K562 (cell line): ENCODE results near the gene ABR. TPM values are rescaled to one million over a fixed set of nuclear protein-coding genes. Genes with fewer than 3 reads are reported as not detected.

Experiments used
- ATAC-seq: fragments of 200-7000 bp; cut with Tn5 transposase; 3 replicates; pipeline ENCODE4 v1.9.1; 2020; ENCODE audit warnings: moderate library complexity
- BruUV-seq: library from RNA; stranded (reverse); fragments of 400-500 nt; replicated peaks from 2 replicates; lab custom pipeline; 2021; lab: Mats Ljungman, UMichigan
- CTCF ChIA-PET: fragments of 300-600 bp; formaldehyde crosslinking; extraction: SDS; loops from one replicate; lab custom pipeline; 2021; ENCODE audit warnings: low intra/inter-chr PET ratio; lab: Yijun Ruan, JAX
- POLR2A ChIA-PET: fragments of 300-600, 350-650 bp; sonication (Branson Sonifier 250); formaldehyde crosslinking; extraction: SDS; loops from one replicate; lab custom pipeline; 2021; ENCODE audit warnings: antibody characterized with exemption, inconsistent platforms; lab: Yijun Ruan, JAX
- DNase-seq, 4 experiments: peaks; one replicate each; pipeline versions ENCODE4 v3.0.0 to v3.0.0-alpha.2; 2011 to 2018; ENCODE audit warnings: low spot score in 3 of 4, mixed read lengths in 3 of 4; ENCODE audit errors: extremely low read depth in 1 of 4
- FAIRE-seq: peaks from 2 replicates; lab custom pipeline; 2011; peaks lifted over from hg19 to GRCh38; lab: Jason Lieb, UNC
- H2AFZ ChIP-seq: 2 replicates; pipeline ENCODE4 v1.6.0; 2011; ENCODE audit warnings: low read depth, low read length, control low read depth, inconsistent platforms
- H3K27ac ChIP-seq: fragments of 200-600 bp; 3 replicates; pipeline ENCODE4 v1.8.0; 2011; ENCODE audit warnings: low read depth, mild to moderate bottlenecking, control low read depth, inconsistent platforms, low read length, moderate library complexity, mixed read lengths; ENCODE audit errors: extremely low read depth
- H3K27me3 ChIP-seq, 2 experiments: fragments of 300-600 bp in 1 of 2; 2 replicates in 1 of 2; 3 replicates in 1 of 2; pipeline versions ENCODE4 v1.6.0 to v1.8.0; 2011; ENCODE audit warnings: inconsistent platforms in 2 of 2, low read length in 2 of 2, mild to moderate bottlenecking in 1 of 2, mixed read lengths in 1 of 2, moderate library complexity in 1 of 2; ENCODE audit not compliant: control insufficient read depth in 2 of 2, insufficient read depth in 2 of 2
- H3K36me3 ChIP-seq: fragments of 300-600 bp; 3 replicates; pipeline ENCODE4 v1.8.0; 2011; ENCODE audit warnings: mild to moderate bottlenecking, low read length, inconsistent platforms; ENCODE audit not compliant: control insufficient read depth, insufficient read depth
- H3K4me1 ChIP-seq, 2 experiments: fragments of 200-600 bp in 1 of 2; replicated peaks in 1 of 2; 2 replicates in 1 of 2; 3 replicates in 1 of 2; pipeline versions ENCODE4 v1.5.1 to v1.8.0; 2011; ENCODE audit warnings: inconsistent platforms in 2 of 2, low read length in 2 of 2, mild to moderate bottlenecking in 1 of 2, mixed read lengths in 1 of 2, moderate library complexity in 1 of 2; ENCODE audit not compliant: control insufficient read depth in 2 of 2, insufficient read depth in 2 of 2
- H3K4me2 ChIP-seq: 2 replicates; pipeline ENCODE4 v1.6.1; 2011; ENCODE audit warnings: low read length, control low read depth, inconsistent platforms, mixed read lengths; ENCODE audit not compliant: insufficient read depth
- H3K4me3 ChIP-seq: fragments of 200-600 bp; sonication (generic), shearing (Covaris generic); 2 replicates; pipeline ENCODE4 v1.5.1; 2016; ENCODE audit warnings: control low read depth, inconsistent platforms
- H3K79me2 ChIP-seq: fragments of 200-600 bp; 3 replicates; pipeline ENCODE4 v1.8.0; 2011; ENCODE audit warnings: low read length, inconsistent platforms; ENCODE audit not compliant: control insufficient read depth, insufficient read depth
- H3K9ac ChIP-seq, 2 experiments: 2 replicates each; pipeline versions ENCODE4 v1.6.0 to v1.6.1; 2011; ENCODE audit warnings: low read depth in 2 of 2, low read length in 2 of 2, control low read depth in 1 of 2, inconsistent platforms in 1 of 2, mild to moderate bottlenecking in 1 of 2, mixed read lengths in 1 of 2; ENCODE audit not compliant: insufficient read depth in 1 of 2
- H3K9me1 ChIP-seq: one replicate; pipeline ENCODE4 v1.6.0; 2011; ENCODE audit warnings: inconsistent platforms, mild to moderate bottlenecking, low read length, moderate library complexity; ENCODE audit not compliant: control insufficient read depth, insufficient read depth
- H3K9me3 ChIP-seq: replicated peaks from 2 replicates; pipeline ENCODE4 v1.5.1; 2011; ENCODE audit warnings: low read depth, low read length, inconsistent platforms; ENCODE audit not compliant: control insufficient read depth, insufficient read depth
- H4K20me1 ChIP-seq: replicated peaks from 2 replicates; pipeline ENCODE4 v1.6.1; 2011; ENCODE audit warnings: low read length, inconsistent platforms, mixed read lengths; ENCODE audit not compliant: control insufficient read depth, insufficient read depth
- CTBP1 ChIP-seq: fragments of 450-650 bp; IDR thresholded peaks from 2 replicates; pipeline ENCODE4 v1.6.1; 2016; ENCODE audit warnings: borderline replicate concordance
- PBX2 ChIP-seq, 2 experiments: IDR thresholded peaks in 1 of 2; conservative IDR thresholded peaks in 1 of 2; 2 replicates each; pipeline ENCODE4 v1.6.1; 2016; ENCODE audit warnings: low read depth in 2 of 2, mild to moderate bottlenecking in 1 of 2, missing compliant biosample characterization in 1 of 2, missing genetic modification characterization in 1 of 2, moderate library complexity in 1 of 2
- PHB2 ChIP-seq: fragments of 450-650 bp; IDR thresholded peaks from 2 replicates; pipeline ENCODE4 v1.6.1; 2017; ENCODE audit warnings: low read depth
- RFX1 ChIP-seq: fragments of 450-650 bp; IDR thresholded peaks from 2 replicates; pipeline ENCODE4 v1.6.1; 2016; ENCODE audit warnings: mild to moderate bottlenecking, moderate library complexity
- ZBTB9 ChIP-seq: fragments of 450-650 bp; formaldehyde crosslinking; IDR thresholded peaks from 2 replicates; pipeline ENCODE4 v1.4.0; 2020; ENCODE audit warnings: mild to moderate bottlenecking, moderate library complexity
- WGBS: fragments of 100-300 bp; shearing (Covaris generic); methylation state at CpG from one replicate; pipeline ENCODE4 v1.1.6; 2016; ENCODE audit warnings: low coverage, mixed read lengths; ENCODE audit not compliant: insufficient coverage; ENCODE audit errors: missing lambda C conversion rate; 5-methylcytosine and 5-hydroxymethylcytosine counted together
- in situ Hi-C: fragments of 300-500 bp; cut with MboI; formaldehyde crosslinking; loops from 4 replicates; pipeline ENCODE4 v1.15.0; 2018; ENCODE audit warnings: inconsistent platforms, mixed read lengths
- intact Hi-C: fragments of 100-400 bp; cut with micrococcal nuclease; formaldehyde crosslinking; loops from 2 replicates; pipeline ENCODE4 v1.14.2; 2022
- polyA plus RNA-seq, 8 experiments: library from polyadenylated mRNA; depleted of rRNA in 4 of 8; stranded (reverse) in 5 of 8; unstranded in 3 of 8; fragments of >200 nt; fragmentation: Nextera tagmentation in 2 of 8; fragmentation: Illumina TruSeq in 1 of 8; extraction: Ambion mirVana in 2 of 8; extraction: Trizol in 1 of 8; gene quantifications; 2 replicates each; pipeline versions ENCODE4 v1.2.1 to v1.2.3, GENCODE V29; 2011 to 2014; ENCODE audit warnings: inconsistent platforms in 1 of 8, missing spikeins in 1 of 8
- total RNA-seq, 7 experiments: library from RNA; depleted of rRNA in 6 of 7; stranded (reverse); fragments of >200 nt in 6 of 7; fragmentation: Illumina TruSeq in 2 of 7; extraction: Trizol in 2 of 7; gene quantifications; 2 replicates each; pipeline versions ENCODE4 v1.2.1 to v1.2.3, GENCODE V29; 2011 to 2021; ENCODE audit warnings: low replicate concordance in 1 of 7

Gene ABR
- total and polyA plus RNA-seq, 9 of the 15 experiments (the other 6 are each of a cell fraction or from before 2014, with no cell fraction given): 0.07 to 1.6 (median 0.37) TPM; not detected in 1

GRCh38 chr17:1144162-1144561 lies 35.6 kb downstream of the ABR start (continued):
- TF ChIP-seq ZBTB9 (CRISPR knock-in tag) (no peak), PHB2 (no peak), CTBP1 (no peak)
- TF ChIP-seq, all 486 proteins: peak for 0

- no peaks in the 10 kb centered on the region; a peak in 1 of 5 replicates for H3K4me1 ChIP-seq
- no peak overlapping the region for H3K4me2 ChIP-seq
- no peak overlapping the region for H3K9ac ChIP-seq
- no peak overlapping the region for H3K4me3 ChIP-seq
- H3K9me1 ChIP-seq: no peaks in the 10 kb centered on the region
- no peak for ATAC-seq
- no peaks in the 10 kb centered on the region for H3K9me3 ChIP-seq
- POLR2A ChIA-PET: interaction anchor here (0.6 kb wide), 1 partner anchor 24 kb away, joined by 3 read pairs; no protein-coding TSS in a partner anchor
- H3K36me3 ChIP-seq: no peaks in the 10 kb centered on the region
- FAIRE-seq: no peak
- peaks cover 8 to 42% of the 10 kb centered on the region in 2 experiments; a peak in 3 of 5 replicates for H3K27me3 ChIP-seq
- WGBS: 13% methylated on average over 1 of the region's 10 CpGs
- no peak for DNase-seq
- H4K20me1 ChIP-seq: no peaks in the 10 kb centered on the region
- intact Hi-C loops: no loop called here
- in situ Hi-C loops: no loop called here
- no peak overlapping the region for H3K27ac ChIP-seq
- no TSS peak for BruUV-seq
- CTCF ChIA-PET: no interaction called here
- no peak overlapping the region for H2AFZ ChIP-seq
- TF ChIP-seq PBX2 (CRISPR knock-in tag; IDR thresholded peaks at IDR 0.05; ENCODE audit: low read depth) (no peak), PBX2 (tag; conservative IDR thresholded peaks at IDR 0.05; ENCODE audit: low read depth) (no peak), RFX1 (peak; percentile 59)
- no peaks in the 10 kb centered on the region for H3K79me2 ChIP-seq
Observed at GRCh38 chr17:1143573-1143972, 36.2 kb downstream of the ABR start.
